Smooth muscle cell (in vitro differentiated cells): ENCODE data around the gene TYSND1. TPM values are rescaled to one million over a fixed set of nuclear protein-coding genes. Genes with fewer than 3 reads are reported as not detected.

Experiments
- DNase-seq: peaks from one replicate; lab custom pipeline; 2025; ENCODE audit not compliant: unreplicated experiment; lab: John Stamatoyannopoulos, UW
- H2AFZ ChIP-seq: fragments of 200-600 bp; sonication (generic); 2 replicates; pipeline ENCODE4 v1.6.0; 2016; ENCODE audit warnings: antibody characterized with exemption, low read depth, mild to moderate bottlenecking
- H3F3A ChIP-seq: fragments of 200-600 bp; sonication (generic); 2 replicates; pipeline ENCODE4 v1.6.0; 2017; ENCODE audit warnings: antibody characterized with exemption, low read depth
- H3K27ac ChIP-seq: fragments of 200-600 bp; sonication (generic); 2 replicates; pipeline ENCODE4 v1.5.1; 2016; ENCODE audit warnings: low read depth, mild to moderate bottlenecking
- H3K27me3 ChIP-seq: fragments of 200-600 bp; sonication (generic); 2 replicates; pipeline ENCODE4 v1.6.1; 2016; ENCODE audit warnings: low read depth, mild to moderate bottlenecking
- H3K36me3 ChIP-seq: fragments of 200-600 bp; sonication (generic); 2 replicates; pipeline ENCODE4 v1.5.1; 2016; ENCODE audit warnings: low read depth
- H3K4me1 ChIP-seq: fragments of 200-600 bp; sonication (generic); 2 replicates; pipeline ENCODE4 v1.5.1; 2016; ENCODE audit warnings: low read depth
- H3K4me2 ChIP-seq: fragments of 200-600 bp; sonication (generic); 2 replicates; pipeline ENCODE4 v1.6.0; 2016; ENCODE audit warnings: mild to moderate bottlenecking
- H3K4me3 ChIP-seq: fragments of 200-600 bp; sonication (generic); 2 replicates; pipeline ENCODE4 v1.5.1; 2016; ENCODE audit warnings: mild to moderate bottlenecking
- H3K79me2 ChIP-seq: fragments of 200-600 bp; sonication (generic); 2 replicates; pipeline ENCODE4 v1.6.0; 2016; ENCODE audit warnings: low read depth, mild to moderate bottlenecking
- H3K9ac ChIP-seq: fragments of 200-600 bp; sonication (generic); 2 replicates; pipeline ENCODE4 v1.6.0; 2016; ENCODE audit warnings: low read depth
- H3K9me3 ChIP-seq: fragments of 200-600 bp; sonication (generic); replicated peaks from 2 replicates; pipeline ENCODE4 v1.5.1; 2016; ENCODE audit warnings: low read depth
- H4K20me1 ChIP-seq: fragments of 200-600 bp; sonication (generic); 2 replicates; pipeline ENCODE4 v1.6.0; 2016; ENCODE audit warnings: low read depth
- CTCF ChIP-seq: fragments of 200-600 bp; sonication (generic); IDR thresholded peaks from 2 replicates; pipeline ENCODE4 v1.5.1; 2017; ENCODE audit warnings: borderline replicate concordance, mild to moderate bottlenecking, antibody characterized with exemption; ENCODE audit not compliant: insufficient read depth, poor library complexity, severe bottlenecking
- WGBS: methylation state at CpG from one replicate; pipeline ENCODE4 v1.1.7; 2016; ENCODE audit warnings: low lambda C conversion rate; 5-methylcytosine and 5-hydroxymethylcytosine counted together
- polyA plus RNA-seq: library from polyadenylated mRNA; unstranded; fragments of >200 nt; fragmentation: Nextera tagmentation; extraction: Ambion mirVana; gene quantifications from 2 replicates; pipeline ENCODE4 v1.2.1, GENCODE V29; 2016
- total RNA-seq: library from RNA; depleted of rRNA; stranded (reverse); fragments of >200 nt; gene quantifications from 2 replicates; pipeline ENCODE4 v1.2.3, GENCODE V29; 2014

TYSND1 gene
- total and polyA plus RNA-seq, 2 experiments from 2014 or later, result 4.5 to 4.9 TPM

GRCh38 chr10:70096705-70097420 is 49.6 kb downstream of the TYSND1 start:
- Histone ChIP-seq H3F3A (no peaks in the 10 kb centered on the region), H3K27ac (no peak overlapping the region), H3K9me3 (no peaks in the 10 kb centered on the region), H3K4me2 (no peak overlapping the region), H3K36me3 (no peaks in the 10 kb centered on the region), H3K27me3 (no peaks in the 10 kb centered on the region), H3K4me3 (no peak overlapping the region), H3K9ac (no peak overlapping the region), H3K79me2 (no peaks in the 10 kb centered on the region), H4K20me1 (no peaks in the 10 kb centered on the region), H3K4me1 (no peaks in the 10 kb centered on the region), H2AFZ (no peak overlapping the region)
- WGBS, result 92% methylated on average over 5 of the region's 5 CpGs
- TF ChIP-seq CTCF, result no peak
- no peak for DNase-seq

- H2AFZ ChIP-seq, result no peak overlapping the region
- H4K20me1 ChIP-seq, result no peaks in the 10 kb centered on the region
- H3K79me2 ChIP-seq, result no peaks in the 10 kb centered on the region
- WGBS, result 96% methylated on average over 6 of the region's 6 CpGs
- no peak overlapping the region for H3K9ac ChIP-seq
- no peaks in the 10 kb centered on the region for H3K4me1 ChIP-seq
- no peaks in the 10 kb centered on the region for H3K9me3 ChIP-seq
- H3K27ac ChIP-seq, result no peak overlapping the region
- TF ChIP-seq CTCF, result no peak
- H3F3A ChIP-seq, result no peaks in the 10 kb centered on the region
- no peak for DNase-seq
- no peaks in the 10 kb centered on the region for H3K27me3 ChIP-seq
- no peak overlapping the region for H3K4me3 ChIP-seq
- no peak overlapping the region for H3K4me2 ChIP-seq
- no peaks in the 10 kb centered on the region for H3K36me3 ChIP-seq
Observed at GRCh38 chr10:70096016-70096704, 50.3 kb downstream of the TYSND1 start.

- no peaks in the 10 kb centered on the region for H3F3A ChIP-seq
- no peak overlapping the region for H2AFZ ChIP-seq
- no peaks in the 10 kb centered on the region for H3K36me3 ChIP-seq
- H3K9ac ChIP-seq, result no peak overlapping the region
- no peak overlapping the region for H3K4me3 ChIP-seq
- H4K20me1 ChIP-seq, result no peaks in the 10 kb centered on the region
- no peaks in the 10 kb centered on the region for H3K9me3 ChIP-seq
- no peaks in the 10 kb centered on the region for H3K4me1 ChIP-seq
- H3K4me2 ChIP-seq, result no peak overlapping the region
- no peak for TF ChIP-seq CTCF
- DNase-seq, result no peak
- H3K79me2 ChIP-seq, result no peaks in the 10 kb centered on the region
- H3K27me3 ChIP-seq, result no peaks in the 10 kb centered on the region
- no peak overlapping the region for H3K27ac ChIP-seq
- WGBS, result 62% methylated on average over 2 of the region's 2 CpGs
Observed at GRCh38 chr10:70094250-70094649, 52.2 kb downstream of the TYSND1 start.
